HG03521 (cell line): ENCODE results near the gene DDIT3.
A peak's percentile ranks its signal among the peaks of the same experiment; 100 is the strongest.
"Not testable (repeated sequence)": the region's sequence is repeated elsewhere in the genome, so short reads cannot be mapped to it uniquely, and the experiment has no call there.

Experiments used
- ATAC-seq: cut with Tn5 transposase; IDR thresholded peaks from one replicate; pipeline ENCODE4 v1.9.1; 2021; ENCODE audit warnings: mild to moderate bottlenecking, moderate library complexity; ENCODE audit not compliant: unreplicated experiment

Gene DDIT3

GRCh38 chr12:57520053-57520818 is at the start of gene DDIT3:
Gene DDIT3, minus strand, starts transcription at chr12:57520514. Its CDS starts 3,108 bp downstream, at chr12:57517406.
- ATAC-seq, result peak; percentile 69

- ATAC-seq, result no peak
Measured at GRCh38 chr12:57569858-57570257, 49.5 kb upstream of the DDIT3 start.

- ATAC-seq, result no peak
Measured at GRCh38 chr12:57568838-57569237, 48.5 kb upstream of the DDIT3 start.

GRCh38 chr12:57564178-57564740 is 43.9 kb upstream of the DDIT3 start:
- ATAC-seq, result no peak

- no peak for ATAC-seq
Measured at GRCh38 chr12:57563358-57563757, 43.0 kb upstream of the DDIT3 start.

- ATAC-seq, result not testable (repeated sequence)
Measured at GRCh38 chr12:57561117-57561516, 40.8 kb upstream of the DDIT3 start.

GRCh38 chr12:57560516-57560915 is 40.2 kb upstream of the DDIT3 start:
- ATAC-seq, result no peak

GRCh38 chr12:57558864-57559263 is 38.5 kb upstream of the DDIT3 start:
- ATAC-seq, result no peak

- no peak for ATAC-seq
Measured at GRCh38 chr12:57554897-57555296, 34.6 kb upstream of the DDIT3 start.

GRCh38 chr12:57554453-57554852 is 34.1 kb upstream of the DDIT3 start:
- no peak for ATAC-seq

GRCh38 chr12:57553343-57554202 is 33.3 kb upstream of the DDIT3 start:
- ATAC-seq, result no peak

GRCh38 chr12:57552835-57553313 is 32.6 kb upstream of the DDIT3 start:
- no peak for ATAC-seq

GRCh38 chr12:57552306-57552651 is 32.0 kb upstream of the DDIT3 start:
- no peak for ATAC-seq

- ATAC-seq, result no peak
Measured at GRCh38 chr12:57551637-57552305, 31.5 kb upstream of the DDIT3 start.

- no peak for ATAC-seq
Measured at GRCh38 chr12:57550641-57551549, 30.6 kb upstream of the DDIT3 start.

- ATAC-seq, result no peak
Measured at GRCh38 chr12:57549909-57550640, 29.8 kb upstream of the DDIT3 start, which contains the start of gene KIF5A. Gene KIF5A, plus strand, starts transcription at chr12:57550044. Its CDS starts 228 bp downstream, at chr12:57550272.

GRCh38 chr12:57549203-57549908 is 29.0 kb upstream of the DDIT3 start:
- ATAC-seq, result no peak

- no peak for ATAC-seq
Measured at GRCh38 chr12:57548488-57548887, 28.2 kb upstream of the DDIT3 start.

- no peak for ATAC-seq
Measured at GRCh38 chr12:57548013-57548315, 27.6 kb upstream of the DDIT3 start.
